HEK293 (cell line): ENCODE measurements around the gene DFFA.

Source experiments
- GLIS2 ChIP-seq: fragments of 450-650 bp; formaldehyde crosslinking; IDR thresholded peaks from 2 replicates; pipeline ENCODE4 v1.5.1; 2016; ENCODE audit warnings: missing biosample characterization, missing genetic modification characterization
- KLF9 ChIP-seq: fragments of 450-650 bp; formaldehyde crosslinking; IDR thresholded peaks from 2 replicates; pipeline ENCODE4 v1.5.1; 2016; ENCODE audit warnings: missing biosample characterization, missing genetic modification characterization, low read depth
- PRDM1 ChIP-seq: fragments of 450-650 bp; formaldehyde crosslinking; IDR thresholded peaks from 2 replicates; pipeline ENCODE4; 2016; ENCODE audit warnings: missing biosample characterization, missing genetic modification characterization
- REST ChIP-seq: fragments of 450-650 bp; formaldehyde crosslinking; IDR thresholded peaks from 2 replicates; pipeline ENCODE4 v1.5.1; 2016; ENCODE audit warnings: missing biosample characterization, missing genetic modification characterization
- YY2 ChIP-seq: fragments of 450-650 bp; formaldehyde crosslinking; IDR thresholded peaks from 2 replicates; pipeline ENCODE4 v1.5.1; 2016; ENCODE audit warnings: missing biosample characterization, missing genetic modification characterization
- ZBTB6 ChIP-seq: fragments of 450-650 bp; formaldehyde crosslinking; IDR thresholded peaks from 2 replicates; pipeline ENCODE4 v1.5.1; 2017; ENCODE audit warnings: missing biosample characterization, missing genetic modification characterization
- ZBTB7A ChIP-seq: fragments of 450-650 bp; formaldehyde crosslinking; IDR thresholded peaks from 2 replicates; pipeline ENCODE4 v1.5.1; 2016; ENCODE audit warnings: low read depth, missing biosample characterization, missing genetic modification characterization
- ZNF114 ChIP-seq: fragments of 450-650 bp; formaldehyde crosslinking; IDR thresholded peaks from 2 replicates; pipeline ENCODE4 v1.5.0; 2017; ENCODE audit warnings: missing biosample characterization, missing genetic modification characterization
- ZNF133 ChIP-seq: fragments of 450-650 bp; formaldehyde crosslinking; IDR thresholded peaks from 2 replicates; pipeline ENCODE4 v1.5.1; 2016; ENCODE audit warnings: missing biosample characterization, missing genetic modification characterization
- ZNF155 ChIP-seq: fragments of 450-650 bp; formaldehyde crosslinking; IDR thresholded peaks from 2 replicates; pipeline ENCODE4 v1.5.1; 2016; ENCODE audit warnings: missing biosample characterization, missing genetic modification characterization
- ZNF16 ChIP-seq: fragments of 450-650 bp; formaldehyde crosslinking; IDR thresholded peaks from 2 replicates; pipeline ENCODE4 v1.5.1; 2016; ENCODE audit warnings: low read depth, missing biosample characterization, missing genetic modification characterization
- ZNF223 ChIP-seq: fragments of 450-650 bp; formaldehyde crosslinking; IDR thresholded peaks from 2 replicates; pipeline ENCODE4 v1.5.1; 2016; ENCODE audit warnings: missing biosample characterization, missing genetic modification characterization
- ZNF239 ChIP-seq: fragments of 450-650 bp; formaldehyde crosslinking; IDR thresholded peaks from 2 replicates; pipeline ENCODE4 v1.5.1; 2016; ENCODE audit warnings: missing biosample characterization, missing genetic modification characterization
- ZNF302 ChIP-seq: fragments of 450-650 bp; formaldehyde crosslinking; IDR thresholded peaks from 2 replicates; pipeline ENCODE4 v1.5.1; 2016; ENCODE audit warnings: missing biosample characterization, missing genetic modification characterization, low read depth
- ZNF645 ChIP-seq: fragments of 450-650 bp; formaldehyde crosslinking; IDR thresholded peaks from 2 replicates; pipeline ENCODE4; 2016; ENCODE audit warnings: missing biosample characterization, missing genetic modification characterization
- ZNF704 ChIP-seq: fragments of 450-650 bp; formaldehyde crosslinking; IDR thresholded peaks from 2 replicates; pipeline ENCODE4 v1.5.1; 2016; ENCODE audit warnings: missing biosample characterization, missing genetic modification characterization
- ZSCAN18 ChIP-seq: fragments of 450-650 bp; formaldehyde crosslinking; IDR thresholded peaks from 2 replicates; pipeline ENCODE4 v1.5.1; 2016; ENCODE audit warnings: missing biosample characterization, missing genetic modification characterization
- TF ChIP-seq, protein P1 (sequence below): fragments of 450-650 bp; formaldehyde crosslinking; IDR thresholded peaks from 2 replicates; pipeline ENCODE4 v1.5.1; 2016; ENCODE audit warnings: missing biosample characterization, missing genetic modification characterization, borderline replicate concordance
- TF ChIP-seq, protein P2 (sequence below): fragments of 450-650 bp; formaldehyde crosslinking; IDR thresholded peaks from 2 replicates; pipeline ENCODE4 v1.5.1; 2016; ENCODE audit warnings: missing biosample characterization, missing genetic modification characterization, borderline replicate concordance

The DFFA gene

GRCh38 chr1:10474613-10475507 is 2.5 kb upstream of the DFFA start, which contains the start of gene PEX14 (continued):
- TF ChIP-seq KLF9 (tag by site-specific recombination), result peak; percentile 77
- TF ChIP-seq ZNF114, result no peak
- TF ChIP-seq, protein P1, sequence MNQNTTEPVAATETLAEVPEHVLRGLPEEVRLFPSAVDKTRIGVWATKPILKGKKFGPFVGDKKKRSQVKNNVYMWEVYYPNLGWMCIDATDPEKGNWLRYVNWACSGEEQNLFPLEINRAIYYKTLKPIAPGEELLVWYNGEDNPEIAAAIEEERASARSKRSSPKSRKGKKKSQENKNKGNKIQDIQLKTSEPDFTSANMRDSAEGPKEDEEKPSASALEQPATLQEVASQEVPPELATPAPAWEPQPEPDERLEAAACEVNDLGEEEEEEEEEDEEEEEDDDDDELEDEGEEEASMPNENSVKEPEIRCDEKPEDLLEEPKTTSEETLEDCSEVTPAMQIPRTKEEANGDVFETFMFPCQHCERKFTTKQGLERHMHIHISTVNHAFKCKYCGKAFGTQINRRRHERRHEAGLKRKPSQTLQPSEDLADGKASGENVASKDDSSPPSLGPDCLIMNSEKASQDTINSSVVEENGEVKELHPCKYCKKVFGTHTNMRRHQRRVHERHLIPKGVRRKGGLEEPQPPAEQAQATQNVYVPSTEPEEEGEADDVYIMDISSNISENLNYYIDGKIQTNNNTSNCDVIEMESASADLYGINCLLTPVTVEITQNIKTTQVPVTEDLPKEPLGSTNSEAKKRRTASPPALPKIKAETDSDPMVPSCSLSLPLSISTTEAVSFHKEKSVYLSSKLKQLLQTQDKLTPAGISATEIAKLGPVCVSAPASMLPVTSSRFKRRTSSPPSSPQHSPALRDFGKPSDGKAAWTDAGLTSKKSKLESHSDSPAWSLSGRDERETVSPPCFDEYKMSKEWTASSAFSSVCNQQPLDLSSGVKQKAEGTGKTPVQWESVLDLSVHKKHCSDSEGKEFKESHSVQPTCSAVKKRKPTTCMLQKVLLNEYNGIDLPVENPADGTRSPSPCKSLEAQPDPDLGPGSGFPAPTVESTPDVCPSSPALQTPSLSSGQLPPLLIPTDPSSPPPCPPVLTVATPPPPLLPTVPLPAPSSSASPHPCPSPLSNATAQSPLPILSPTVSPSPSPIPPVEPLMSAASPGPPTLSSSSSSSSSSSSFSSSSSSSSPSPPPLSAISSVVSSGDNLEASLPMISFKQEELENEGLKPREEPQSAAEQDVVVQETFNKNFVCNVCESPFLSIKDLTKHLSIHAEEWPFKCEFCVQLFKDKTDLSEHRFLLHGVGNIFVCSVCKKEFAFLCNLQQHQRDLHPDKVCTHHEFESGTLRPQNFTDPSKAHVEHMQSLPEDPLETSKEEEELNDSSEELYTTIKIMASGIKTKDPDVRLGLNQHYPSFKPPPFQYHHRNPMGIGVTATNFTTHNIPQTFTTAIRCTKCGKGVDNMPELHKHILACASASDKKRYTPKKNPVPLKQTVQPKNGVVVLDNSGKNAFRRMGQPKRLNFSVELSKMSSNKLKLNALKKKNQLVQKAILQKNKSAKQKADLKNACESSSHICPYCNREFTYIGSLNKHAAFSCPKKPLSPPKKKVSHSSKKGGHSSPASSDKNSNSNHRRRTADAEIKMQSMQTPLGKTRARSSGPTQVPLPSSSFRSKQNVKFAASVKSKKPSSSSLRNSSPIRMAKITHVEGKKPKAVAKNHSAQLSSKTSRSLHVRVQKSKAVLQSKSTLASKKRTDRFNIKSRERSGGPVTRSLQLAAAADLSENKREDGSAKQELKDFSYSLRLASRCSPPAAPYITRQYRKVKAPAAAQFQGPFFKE (tag by site-specific recombination), result no peak
- TF ChIP-seq, protein P2, sequence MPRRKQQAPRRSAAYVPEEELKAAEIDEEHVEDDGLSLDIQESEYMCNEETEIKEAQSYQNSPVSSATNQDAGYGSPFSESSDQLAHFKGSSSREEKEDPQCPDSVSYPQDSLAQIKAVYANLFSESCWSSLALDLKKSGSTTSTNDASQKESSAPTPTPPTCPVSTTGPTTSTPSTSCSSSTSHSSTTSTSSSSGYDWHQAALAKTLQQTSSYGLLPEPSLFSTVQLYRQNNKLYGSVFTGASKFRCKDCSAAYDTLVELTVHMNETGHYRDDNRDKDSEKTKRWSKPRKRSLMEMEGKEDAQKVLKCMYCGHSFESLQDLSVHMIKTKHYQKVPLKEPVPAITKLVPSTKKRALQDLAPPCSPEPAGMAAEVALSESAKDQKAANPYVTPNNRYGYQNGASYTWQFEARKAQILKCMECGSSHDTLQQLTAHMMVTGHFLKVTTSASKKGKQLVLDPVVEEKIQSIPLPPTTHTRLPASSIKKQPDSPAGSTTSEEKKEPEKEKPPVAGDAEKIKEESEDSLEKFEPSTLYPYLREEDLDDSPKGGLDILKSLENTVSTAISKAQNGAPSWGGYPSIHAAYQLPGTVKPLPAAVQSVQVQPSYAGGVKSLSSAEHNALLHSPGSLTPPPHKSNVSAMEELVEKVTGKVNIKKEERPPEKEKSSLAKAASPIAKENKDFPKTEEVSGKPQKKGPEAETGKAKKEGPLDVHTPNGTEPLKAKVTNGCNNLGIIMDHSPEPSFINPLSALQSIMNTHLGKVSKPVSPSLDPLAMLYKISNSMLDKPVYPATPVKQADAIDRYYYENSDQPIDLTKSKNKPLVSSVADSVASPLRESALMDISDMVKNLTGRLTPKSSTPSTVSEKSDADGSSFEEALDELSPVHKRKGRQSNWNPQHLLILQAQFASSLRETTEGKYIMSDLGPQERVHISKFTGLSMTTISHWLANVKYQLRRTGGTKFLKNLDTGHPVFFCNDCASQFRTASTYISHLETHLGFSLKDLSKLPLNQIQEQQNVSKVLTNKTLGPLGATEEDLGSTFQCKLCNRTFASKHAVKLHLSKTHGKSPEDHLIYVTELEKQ, result no peak
- no peak for TF ChIP-seq ZNF645 (tag by site-specific recombination)
- peak; percentile 59; the same call in 1 of the 2 replicates for TF ChIP-seq GLIS2 (tag by site-specific recombination)
- no peak for TF ChIP-seq ZNF239
- no peak for TF ChIP-seq ZSCAN18 (tag by site-specific recombination)
- TF ChIP-seq ZNF223 (tag by site-specific recombination), result peak; percentile 94
- no peak for TF ChIP-seq PRDM1 (tag by site-specific recombination)
- TF ChIP-seq ZBTB7A (tag by site-specific recombination), result 0 out of 2 replicates have a peak, but pooled peaks have one; percentile 65
- TF ChIP-seq ZNF16 (tag by site-specific recombination), result no peak
- TF ChIP-seq ZNF302 (tag by site-specific recombination), result no peak
- TF ChIP-seq REST (tag by site-specific recombination), result 0 out of 2 replicates have a peak, but pooled peaks have one; percentile 36
- no peak for TF ChIP-seq ZNF133 (tag by site-specific recombination)
- TF ChIP-seq ZNF704 (tag by site-specific recombination), result no peak
- TF ChIP-seq YY2 (tag by site-specific recombination), result peak; percentile 93
- TF ChIP-seq ZBTB6 (tag by site-specific recombination), result no peak
- TF ChIP-seq ZNF155 (tag by site-specific recombination), result no peak
